Placental pericyte (primary cell): ENCODE measurements around the gene TMEM88. TPM values are rescaled to one million over a fixed set of nuclear protein-coding genes. Genes with fewer than 3 reads are reported as not detected.

ENCODE experiments used
- total RNA-seq: library from RNA; depleted of rRNA; stranded (reverse); fragments of >200 nt; gene quantifications from 2 replicates; pipeline ENCODE4 v1.2.3, GENCODE V29; 2012

The TMEM88 gene
- 1.4 and 10.7 TPM in 2 replicates for total RNA-seq

GRCh38 chr17:7854851-7855659, at the start of gene TMEM88:
TSS of gene TMEM88 (plus strand) at chr17:7855066. CDS start at chr17:7855075, 9 bp downstream.

GRCh38 chr17:7833795-7834541, 20.9 kb upstream of the TMEM88 start, which contains the start of gene KDM6B:
TSS of gene KDM6B (plus strand) at chr17:7834217. CDS start at chr17:7845555, 11,338 bp downstream.

GRCh38 chr17:7856811-7857712, 2.2 kb downstream of the TMEM88 start, which contains the start of gene NAA38:
TSS of gene NAA38 (minus strand) at chr17:7857559. CDS start at chr17:7857463, 96 bp downstream.

GRCh38 chr17:7857713-7858521, 3.1 kb downstream of the TMEM88 start, which contains the start of gene CYB5D1:
TSS of gene CYB5D1 (plus strand) at chr17:7858003. CDS start at chr17:7858135, 132 bp downstream.

GRCh38 chr17:7888184-7888920, 33.5 kb downstream of the TMEM88 start, which contains the start of gene CHD3:
TSS of gene CHD3 (plus strand) at chr17:7888789. CDS start at chr17:7889001, 212 bp downstream.

Other genes with a start within 250 kb of the TMEM88 start
- gene FXR2, start 240.2 kb upstream of the TMEM88 start, total RNA-seq, result 40.0 and 60.8 TPM in 2 replicates
- 16.5 and 26.0 TPM in 2 replicates for gene SAT2, start 227.2 kb upstream of the TMEM88 start, total RNA-seq
- 1.8 TPM in 1 of 2 replicates, not detected in the other for gene SHBG, start 224.9 kb upstream of the TMEM88 start, total RNA-seq
- gene ATP1B2, start 204.1 kb upstream of the TMEM88 start, total RNA-seq, result not detected in 2 replicates
- gene TP53, start 167.6 kb upstream of the TMEM88 start, total RNA-seq, result 56.4 and 82.5 TPM in 2 replicates
- 3.3 and 15.7 TPM in 2 replicates for gene WRAP53, start 166.6 kb upstream of the TMEM88 start, total RNA-seq
- gene EFNB3, start 149.9 kb upstream of the TMEM88 start, total RNA-seq, result 0.72 and 1.5 TPM in 2 replicates
- 0.88 TPM in 1 of 2 replicates, not detected in the other for gene DNAH2, start 137.3 kb upstream of the TMEM88 start, total RNA-seq
- 7.2 and 8.0 TPM in 2 replicates for gene KDM6B, start 20.8 kb upstream of the TMEM88 start, total RNA-seq
- 37.7 and 40.0 TPM in 2 replicates for gene NAA38, start 2.5 kb downstream of the TMEM88 start, total RNA-seq
- gene CYB5D1, start 2.9 kb downstream of the TMEM88 start, total RNA-seq, result 6.1 and 8.0 TPM in 2 replicates
- gene CHD3, start 33.7 kb downstream of the TMEM88 start, total RNA-seq, result 56.3 and 73.5 TPM in 2 replicates
- 1.1 and 6.2 TPM in 2 replicates for gene RNF227, start 61.2 kb downstream of the TMEM88 start, total RNA-seq
- gene KCNAB3, start 74.8 kb downstream of the TMEM88 start, total RNA-seq, result 1.9 TPM in 1 of 2 replicates, not detected in the other
- 47.0 and 68.7 TPM in 2 replicates for gene TRAPPC1, start 76.9 kb downstream of the TMEM88 start, total RNA-seq
- gene CNTROB, start 77.1 kb downstream of the TMEM88 start, total RNA-seq, result 19.3 and 37.2 TPM in 2 replicates
- not detected in 2 replicates for gene GUCY2D, start 147.5 kb downstream of the TMEM88 start, total RNA-seq
- under 0.01 TPM in 1 of 2 replicates, not detected in the other for gene ALOX15B, start 184.0 kb downstream of the TMEM88 start, total RNA-seq
- gene ALOX12B, start 232.7 kb downstream of the TMEM88 start, total RNA-seq, result not detected in 2 replicates